DND-41 (cell line): ENCODE results near the gene PIGZ.

Experiments
- CTCF ChIP-seq: IDR thresholded peaks from 2 replicates; pipeline ENCODE4 v1.5.1; 2012; ENCODE audit warnings: borderline replicate concordance, low read length, moderate library complexity, mild to moderate bottlenecking; ENCODE audit not compliant: poor library complexity, severe bottlenecking; ENCODE audit errors: extremely low read depth
- EZH2 ChIP-seq: IDR thresholded peaks from 3 replicates; pipeline ENCODE4 v1.6.1; 2012; ENCODE audit warnings: borderline replicate concordance, low read depth, mild to moderate bottlenecking, moderate library complexity, low read length, inconsistent platforms; ENCODE audit not compliant: severe bottlenecking

DNA sequence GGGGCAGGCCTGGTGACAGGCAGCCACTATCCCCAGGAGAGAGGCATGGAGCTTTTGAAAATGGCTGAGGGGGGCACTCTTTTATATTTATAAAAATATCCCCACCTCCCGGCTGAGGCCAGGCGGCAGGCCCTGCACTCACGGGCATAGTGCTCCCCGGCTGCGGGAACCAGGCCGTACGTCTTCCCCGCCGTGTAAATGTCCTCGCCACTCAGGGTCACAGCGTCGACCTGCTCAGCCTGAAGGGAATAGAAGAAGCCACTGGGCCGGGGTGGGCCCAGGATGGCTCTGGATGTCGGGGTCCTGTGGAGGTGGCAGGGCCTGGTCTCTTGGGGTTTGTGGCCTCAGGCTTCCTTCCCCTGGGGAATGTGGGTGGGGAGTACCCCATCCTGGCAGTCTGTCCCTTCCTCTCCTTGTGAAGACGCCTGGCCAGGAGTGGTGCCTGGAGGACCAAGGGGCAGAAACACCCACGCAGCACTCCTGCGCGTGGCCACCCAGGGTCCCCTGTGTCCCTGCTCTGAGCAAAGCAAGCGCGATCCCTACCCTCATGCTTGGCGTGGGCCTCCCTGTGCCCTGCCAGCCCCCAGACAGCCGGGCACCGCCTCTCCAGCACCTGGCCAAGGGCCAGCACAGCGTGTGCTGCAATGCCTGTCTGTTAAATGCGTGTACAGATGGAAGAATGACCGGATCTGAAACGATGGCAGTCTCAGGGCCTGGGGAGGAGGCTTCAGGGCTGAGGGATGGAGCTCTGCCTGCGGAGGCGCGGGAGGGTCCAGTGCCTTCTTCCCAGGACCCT is 42.1 kb upstream of the PIGZ start:
- TF ChIP-seq CTCF (no peak), EZH2 (no peak)
